K562 (cell line): Measurements from ENCODE around the gene MAP2K4.

ENCODE experiments used
- JUN ChIP-seq, 2 experiments: sonication (generic) in 1 of 2; formaldehyde crosslinking in 1 of 2; IDR thresholded peaks; 2 replicates each; pipeline versions ENCODE4 v1.6.1 to v1.8.0; 2012 to 2022; ENCODE audit warnings: borderline replicate concordance in 2 of 2, mild to moderate bottlenecking in 2 of 2, improper control_type of control experiment in 1 of 2, low read depth in 1 of 2, low read length in 1 of 2, missing genetic modification reagents in 1 of 2
- MTA3 ChIP-seq: fragments of 450-650 bp; formaldehyde crosslinking; IDR thresholded peaks from 2 replicates; pipeline ENCODE4 v1.6.1; 2017; ENCODE audit warnings: mild to moderate bottlenecking, borderline replicate concordance
- NFATC3 ChIP-seq: fragments of 450-650 bp; IDR thresholded peaks from 2 replicates; pipeline ENCODE4 v1.6.1; 2017; ENCODE audit warnings: mild to moderate bottlenecking
- POLR2A ChIP-seq: fragments of 450-650 bp; conservative IDR thresholded peaks from 2 replicates; pipeline ENCODE4 v1.6.1; 2016
- TF ChIP-seq, protein P1 (sequence below), 3 experiments: IDR thresholded peaks in 2 of 3; conservative IDR thresholded peaks in 1 of 3; 2 replicates each; pipeline ENCODE4 v1.5.1; 2011 to 2012; ENCODE audit warnings: low read length in 3 of 3, mild to moderate bottlenecking in 3 of 3, control low read depth in 2 of 3, improper control_type of control experiment in 1 of 3, inconsistent platforms in 1 of 3, low read depth in 1 of 3, mixed read lengths in 1 of 3, moderate library complexity in 1 of 3; ENCODE audit not compliant: insufficient read depth in 2 of 3
- TF ChIP-seq, protein P2 (sequence below), 2 experiments: fragments of 450-650 bp; formaldehyde crosslinking in 1 of 2; IDR thresholded peaks; 2 replicates each; pipeline versions ENCODE4 v1.4.0 to v1.6.1; 2014 to 2020; ENCODE audit warnings: mild to moderate bottlenecking in 2 of 2, borderline replicate concordance in 1 of 2, low read depth in 1 of 2

DNA sequence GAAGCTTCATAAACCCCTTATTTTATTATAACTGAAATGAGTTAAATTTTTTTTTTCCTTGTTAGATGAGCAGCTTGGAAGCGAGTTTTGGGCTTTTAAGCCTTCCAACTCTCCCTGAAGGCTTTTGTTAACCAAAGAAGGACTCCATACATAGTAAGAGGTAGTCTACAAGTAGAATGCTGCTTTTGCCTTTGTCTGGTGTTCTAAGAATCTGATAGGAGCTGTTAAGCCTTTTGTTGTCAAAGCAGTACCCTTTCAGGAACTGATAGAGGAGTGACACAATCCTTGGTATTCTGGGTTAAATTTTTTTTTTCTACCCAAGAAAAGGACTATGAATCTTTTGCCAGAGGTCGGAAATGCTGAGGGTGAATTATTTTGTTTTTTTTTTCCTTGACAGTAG lies 26.1 kb downstream of the MAP2K4 start:
- TF ChIP-seq, protein P1, sequence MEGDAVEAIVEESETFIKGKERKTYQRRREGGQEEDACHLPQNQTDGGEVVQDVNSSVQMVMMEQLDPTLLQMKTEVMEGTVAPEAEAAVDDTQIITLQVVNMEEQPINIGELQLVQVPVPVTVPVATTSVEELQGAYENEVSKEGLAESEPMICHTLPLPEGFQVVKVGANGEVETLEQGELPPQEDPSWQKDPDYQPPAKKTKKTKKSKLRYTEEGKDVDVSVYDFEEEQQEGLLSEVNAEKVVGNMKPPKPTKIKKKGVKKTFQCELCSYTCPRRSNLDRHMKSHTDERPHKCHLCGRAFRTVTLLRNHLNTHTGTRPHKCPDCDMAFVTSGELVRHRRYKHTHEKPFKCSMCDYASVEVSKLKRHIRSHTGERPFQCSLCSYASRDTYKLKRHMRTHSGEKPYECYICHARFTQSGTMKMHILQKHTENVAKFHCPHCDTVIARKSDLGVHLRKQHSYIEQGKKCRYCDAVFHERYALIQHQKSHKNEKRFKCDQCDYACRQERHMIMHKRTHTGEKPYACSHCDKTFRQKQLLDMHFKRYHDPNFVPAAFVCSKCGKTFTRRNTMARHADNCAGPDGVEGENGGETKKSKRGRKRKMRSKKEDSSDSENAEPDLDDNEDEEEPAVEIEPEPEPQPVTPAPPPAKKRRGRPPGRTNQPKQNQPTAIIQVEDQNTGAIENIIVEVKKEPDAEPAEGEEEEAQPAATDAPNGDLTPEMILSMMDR (IDR thresholded peaks at IDR 0.05 in 2 of 3, conservative IDR thresholded peaks at IDR 0.05 in 1 of 3; ENCODE audit: insufficient read depth in 2 of 3, low read depth in 1 of 3, low read length in 3 of 3): no peak
- TF ChIP-seq, protein P2, sequence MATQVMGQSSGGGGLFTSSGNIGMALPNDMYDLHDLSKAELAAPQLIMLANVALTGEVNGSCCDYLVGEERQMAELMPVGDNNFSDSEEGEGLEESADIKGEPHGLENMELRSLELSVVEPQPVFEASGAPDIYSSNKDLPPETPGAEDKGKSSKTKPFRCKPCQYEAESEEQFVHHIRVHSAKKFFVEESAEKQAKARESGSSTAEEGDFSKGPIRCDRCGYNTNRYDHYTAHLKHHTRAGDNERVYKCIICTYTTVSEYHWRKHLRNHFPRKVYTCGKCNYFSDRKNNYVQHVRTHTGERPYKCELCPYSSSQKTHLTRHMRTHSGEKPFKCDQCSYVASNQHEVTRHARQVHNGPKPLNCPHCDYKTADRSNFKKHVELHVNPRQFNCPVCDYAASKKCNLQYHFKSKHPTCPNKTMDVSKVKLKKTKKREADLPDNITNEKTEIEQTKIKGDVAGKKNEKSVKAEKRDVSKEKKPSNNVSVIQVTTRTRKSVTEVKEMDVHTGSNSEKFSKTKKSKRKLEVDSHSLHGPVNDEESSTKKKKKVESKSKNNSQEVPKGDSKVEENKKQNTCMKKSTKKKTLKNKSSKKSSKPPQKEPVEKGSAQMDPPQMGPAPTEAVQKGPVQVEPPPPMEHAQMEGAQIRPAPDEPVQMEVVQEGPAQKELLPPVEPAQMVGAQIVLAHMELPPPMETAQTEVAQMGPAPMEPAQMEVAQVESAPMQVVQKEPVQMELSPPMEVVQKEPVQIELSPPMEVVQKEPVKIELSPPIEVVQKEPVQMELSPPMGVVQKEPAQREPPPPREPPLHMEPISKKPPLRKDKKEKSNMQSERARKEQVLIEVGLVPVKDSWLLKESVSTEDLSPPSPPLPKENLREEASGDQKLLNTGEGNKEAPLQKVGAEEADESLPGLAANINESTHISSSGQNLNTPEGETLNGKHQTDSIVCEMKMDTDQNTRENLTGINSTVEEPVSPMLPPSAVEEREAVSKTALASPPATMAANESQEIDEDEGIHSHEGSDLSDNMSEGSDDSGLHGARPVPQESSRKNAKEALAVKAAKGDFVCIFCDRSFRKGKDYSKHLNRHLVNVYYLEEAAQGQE (IDR thresholded peaks at IDR 0.05; ENCODE audit: borderline replicate concordance): no peak
- TF ChIP-seq, protein P2 (CRISPR knock-in tag; IDR thresholded peaks at IDR 0.05; ENCODE audit: low read depth): no peak
- TF ChIP-seq POLR2A (no peak), JUN (IDR thresholded peaks at IDR 0.05; ENCODE audit: borderline replicate concordance, low read depth, low read length) (no peak), JUN (CRISPR knock-in tag; IDR thresholded peaks at IDR 0.05; ENCODE audit: borderline replicate concordance) (no peak), MTA3 (no peak), NFATC3 (no peak)
